HepG2 (cell line): ENCODE results near the gene INF2. TPM values are rescaled to one million over a fixed set of nuclear protein-coding genes. Genes with fewer than 3 reads are reported as not detected.

Source experiments
- CENPBD1 ChIP-seq: sonication (generic); formaldehyde crosslinking; IDR thresholded peaks from 2 replicates; pipeline ENCODE4 v1.8.0; 2022; ENCODE audit warnings: missing genetic modification reagents, low read depth, mild to moderate bottlenecking, borderline replicate concordance
- GFI1 ChIP-seq: sonication (generic); formaldehyde crosslinking; IDR thresholded peaks from 2 replicates; pipeline ENCODE4 v1.5.0; 2020; ENCODE audit warnings: missing genetic modification reagents, mild to moderate bottlenecking, borderline replicate concordance
- MAZ ChIP-seq, 2 experiments: sonication (generic) in 1 of 2; formaldehyde crosslinking in 1 of 2; IDR thresholded peaks; 2 replicates each; pipeline versions ENCODE4 v1.5.0 to v1.6.1; 2012 to 2020; ENCODE audit warnings: low read depth in 2 of 2, mild to moderate bottlenecking in 2 of 2, borderline replicate concordance in 1 of 2, improper control_type of control experiment in 1 of 2, low read length in 1 of 2, missing genetic modification reagents in 1 of 2, moderate library complexity in 1 of 2
- NCOA2 ChIP-seq: sonication (generic); formaldehyde crosslinking; IDR thresholded peaks from 2 replicates; pipeline ENCODE4 v1.8.0; 2022; ENCODE audit warnings: inconsistent platforms
- PHF5A ChIP-seq: IDR thresholded peaks from one replicate; pipeline ENCODE4 v1.6.1; 2018; ENCODE audit warnings: low read depth, missing genetic modification reagents; ENCODE audit not compliant: unreplicated experiment
- POGZ ChIP-seq: sonication (generic); formaldehyde crosslinking; IDR thresholded peaks from 2 replicates; pipeline ENCODE4 v1.4.0; 2020; ENCODE audit warnings: mild to moderate bottlenecking, missing genetic modification reagents
- ZBTB7A ChIP-seq: sonication (generic); formaldehyde crosslinking; IDR thresholded peaks from 2 replicates; pipeline ENCODE4 v1.8.0; 2022; ENCODE audit warnings: mild to moderate bottlenecking, missing genetic modification reagents
- ZFAT ChIP-seq: sonication (generic); formaldehyde crosslinking; conservative IDR thresholded peaks from 2 replicates; pipeline ENCODE4 v1.8.1; 2023; ENCODE audit warnings: missing genetic modification reagents, inconsistent platforms
- ZFP82 ChIP-seq: sonication (generic); formaldehyde crosslinking; IDR thresholded peaks from 2 replicates; pipeline ENCODE4 v1.5.1; 2020; ENCODE audit warnings: mild to moderate bottlenecking, missing genetic modification reagents, borderline replicate concordance
- ZHX1 ChIP-seq: sonication (generic); formaldehyde crosslinking; IDR thresholded peaks from 2 replicates; pipeline ENCODE4 v1.8.1; 2022; ENCODE audit warnings: low read depth, mild to moderate bottlenecking, missing genetic modification reagents
- ZNF431 ChIP-seq: sonication (generic); formaldehyde crosslinking; IDR thresholded peaks from 2 replicates; pipeline ENCODE4 v1.9.0; 2022; ENCODE audit warnings: missing genetic modification reagents, low read depth, mild to moderate bottlenecking, borderline replicate concordance
- ZNF598 ChIP-seq: sonication (generic); formaldehyde crosslinking; IDR thresholded peaks from 2 replicates; pipeline ENCODE4 v1.5.1; 2020; ENCODE audit warnings: mild to moderate bottlenecking, missing genetic modification reagents, borderline replicate concordance
- ZSCAN20 ChIP-seq: sonication (generic); formaldehyde crosslinking; IDR thresholded peaks from 2 replicates; pipeline ENCODE4 v1.4.0; 2020; ENCODE audit warnings: missing genetic modification reagents, mild to moderate bottlenecking, borderline replicate concordance
- polyA plus RNA-seq, 8 experiments: library from polyadenylated mRNA; depleted of rRNA in 3 of 8; stranded (reverse) in 7 of 8; unstranded in 1 of 8; fragments of >200 nt; fragmentation: Illumina TruSeq in 4 of 8; extraction: Trizol in 4 of 8; gene quantifications; 2 replicates each; pipeline versions ENCODE4 v1.2.1 to v1.2.3, GENCODE V29; 2011 to 2016; ENCODE audit warnings: low read depth in 4 of 8, missing spikeins in 1 of 8, mixed read lengths in 1 of 8; ENCODE audit not compliant: insufficient read depth in 1 of 8
- total RNA-seq, 5 experiments: library from RNA; depleted of rRNA; stranded (reverse); fragments of >200 nt; fragmentation: Illumina TruSeq; extraction: Trizol; gene quantifications; 2 replicates each; pipeline ENCODE4 v1.2.3, GENCODE V29; 2016; ENCODE audit warnings: low read depth in 1 of 5
- TF ChIP-seq, protein P1 (sequence below): sonication (generic); formaldehyde crosslinking; conservative IDR thresholded peaks from 2 replicates; pipeline ENCODE4 v1.8.0; 2022; ENCODE audit warnings: low read depth, missing genetic modification reagents
- TF ChIP-seq, protein P2 (sequence below): sonication (generic); formaldehyde crosslinking; IDR thresholded peaks from 2 replicates; pipeline ENCODE4 v1.4.0; 2020; ENCODE audit warnings: missing genetic modification reagents
- TF ChIP-seq, protein P3 (sequence below): sonication (generic); formaldehyde crosslinking; IDR thresholded peaks from 2 replicates; pipeline ENCODE4 v1.4.0; 2020; ENCODE audit warnings: missing genetic modification reagents

Gene INF2
- total and polyA plus RNA-seq, 2 of the 13 experiments (the other 11 are each of a cell fraction or from before 2014, with no cell fraction given) = 16.4 to 26.4 TPM

DNA sequence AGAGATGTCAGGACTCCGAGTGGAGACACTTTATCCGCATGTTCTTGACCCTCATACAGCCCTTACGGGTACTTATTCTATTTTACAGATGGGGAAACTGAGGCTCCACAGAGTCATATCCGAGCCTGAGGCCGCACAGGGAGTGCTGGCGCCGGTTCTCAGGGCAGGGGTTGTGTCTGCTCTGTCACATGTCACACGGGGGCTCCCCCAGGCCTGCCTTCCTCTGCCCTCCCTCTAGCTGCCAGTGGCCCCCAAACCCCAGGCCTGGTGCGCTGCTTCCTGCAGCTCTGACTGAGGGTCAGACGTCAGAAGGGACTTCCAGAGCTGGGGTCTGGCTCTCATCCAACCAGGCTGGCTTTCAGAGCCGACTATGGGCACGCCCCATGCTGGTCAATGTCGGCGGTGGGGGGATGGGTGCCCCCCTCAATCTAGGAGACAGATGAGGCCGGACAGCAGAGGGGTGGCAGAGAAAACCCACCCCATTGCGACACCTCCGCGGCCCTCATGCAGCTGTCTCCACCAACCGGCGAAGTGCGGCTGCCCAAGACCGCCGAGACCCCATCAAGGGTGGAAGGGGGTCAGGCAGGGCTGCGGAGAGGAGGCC lies 811 bp upstream of the INF2 start (continued):
- no peak for TF ChIP-seq ZHX1 (CRISPR knock-in tag)
- TF ChIP-seq CENPBD1 = no peak
- TF ChIP-seq ZFAT (CRISPR knock-in tag) = no peak
- no peak for TF ChIP-seq MAZ (IDR thresholded peaks at IDR 0.05; ENCODE audit: borderline replicate concordance, low read depth, low read length)
- peak; percentile 9; the same call in 1 of the 2 replicates for TF ChIP-seq MAZ (CRISPR knock-in tag; IDR thresholded peaks at IDR 0.05; ENCODE audit: low read depth)
- no peak for TF ChIP-seq POGZ (CRISPR knock-in tag)
- no peak for TF ChIP-seq ZNF431 (CRISPR knock-in tag)
- TF ChIP-seq ZFP82 (CRISPR knock-in tag) = no peak
- TF ChIP-seq ZNF598 (CRISPR knock-in tag) = no peak
- TF ChIP-seq, protein P1, sequence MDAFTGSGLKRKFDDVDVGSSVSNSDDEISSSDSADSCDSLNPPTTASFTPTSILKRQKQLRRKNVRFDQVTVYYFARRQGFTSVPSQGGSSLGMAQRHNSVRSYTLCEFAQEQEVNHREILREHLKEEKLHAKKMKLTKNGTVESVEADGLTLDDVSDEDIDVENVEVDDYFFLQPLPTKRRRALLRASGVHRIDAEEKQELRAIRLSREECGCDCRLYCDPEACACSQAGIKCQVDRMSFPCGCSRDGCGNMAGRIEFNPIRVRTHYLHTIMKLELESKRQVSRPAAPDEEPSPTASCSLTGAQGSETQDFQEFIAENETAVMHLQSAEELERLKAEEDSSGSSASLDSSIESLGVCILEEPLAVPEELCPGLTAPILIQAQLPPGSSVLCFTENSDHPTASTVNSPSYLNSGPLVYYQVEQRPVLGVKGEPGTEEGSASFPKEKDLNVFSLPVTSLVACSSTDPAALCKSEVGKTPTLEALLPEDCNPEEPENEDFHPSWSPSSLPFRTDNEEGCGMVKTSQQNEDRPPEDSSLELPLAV (CRISPR knock-in tag) = no peak
- TF ChIP-seq ZSCAN20 = no peak
- no peak for TF ChIP-seq ZBTB7A (CRISPR knock-in tag)
- no peak for TF ChIP-seq NCOA2 (CRISPR knock-in tag)
- TF ChIP-seq, protein P2, sequence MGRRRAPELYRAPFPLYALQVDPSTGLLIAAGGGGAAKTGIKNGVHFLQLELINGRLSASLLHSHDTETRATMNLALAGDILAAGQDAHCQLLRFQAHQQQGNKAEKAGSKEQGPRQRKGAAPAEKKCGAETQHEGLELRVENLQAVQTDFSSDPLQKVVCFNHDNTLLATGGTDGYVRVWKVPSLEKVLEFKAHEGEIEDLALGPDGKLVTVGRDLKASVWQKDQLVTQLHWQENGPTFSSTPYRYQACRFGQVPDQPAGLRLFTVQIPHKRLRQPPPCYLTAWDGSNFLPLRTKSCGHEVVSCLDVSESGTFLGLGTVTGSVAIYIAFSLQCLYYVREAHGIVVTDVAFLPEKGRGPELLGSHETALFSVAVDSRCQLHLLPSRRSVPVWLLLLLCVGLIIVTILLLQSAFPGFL (CRISPR knock-in tag) = no peak
- no peak for TF ChIP-seq PHF5A (CRISPR knock-in tag)
- TF ChIP-seq GFI1 (CRISPR knock-in tag) = no peak
- TF ChIP-seq, protein P3, sequence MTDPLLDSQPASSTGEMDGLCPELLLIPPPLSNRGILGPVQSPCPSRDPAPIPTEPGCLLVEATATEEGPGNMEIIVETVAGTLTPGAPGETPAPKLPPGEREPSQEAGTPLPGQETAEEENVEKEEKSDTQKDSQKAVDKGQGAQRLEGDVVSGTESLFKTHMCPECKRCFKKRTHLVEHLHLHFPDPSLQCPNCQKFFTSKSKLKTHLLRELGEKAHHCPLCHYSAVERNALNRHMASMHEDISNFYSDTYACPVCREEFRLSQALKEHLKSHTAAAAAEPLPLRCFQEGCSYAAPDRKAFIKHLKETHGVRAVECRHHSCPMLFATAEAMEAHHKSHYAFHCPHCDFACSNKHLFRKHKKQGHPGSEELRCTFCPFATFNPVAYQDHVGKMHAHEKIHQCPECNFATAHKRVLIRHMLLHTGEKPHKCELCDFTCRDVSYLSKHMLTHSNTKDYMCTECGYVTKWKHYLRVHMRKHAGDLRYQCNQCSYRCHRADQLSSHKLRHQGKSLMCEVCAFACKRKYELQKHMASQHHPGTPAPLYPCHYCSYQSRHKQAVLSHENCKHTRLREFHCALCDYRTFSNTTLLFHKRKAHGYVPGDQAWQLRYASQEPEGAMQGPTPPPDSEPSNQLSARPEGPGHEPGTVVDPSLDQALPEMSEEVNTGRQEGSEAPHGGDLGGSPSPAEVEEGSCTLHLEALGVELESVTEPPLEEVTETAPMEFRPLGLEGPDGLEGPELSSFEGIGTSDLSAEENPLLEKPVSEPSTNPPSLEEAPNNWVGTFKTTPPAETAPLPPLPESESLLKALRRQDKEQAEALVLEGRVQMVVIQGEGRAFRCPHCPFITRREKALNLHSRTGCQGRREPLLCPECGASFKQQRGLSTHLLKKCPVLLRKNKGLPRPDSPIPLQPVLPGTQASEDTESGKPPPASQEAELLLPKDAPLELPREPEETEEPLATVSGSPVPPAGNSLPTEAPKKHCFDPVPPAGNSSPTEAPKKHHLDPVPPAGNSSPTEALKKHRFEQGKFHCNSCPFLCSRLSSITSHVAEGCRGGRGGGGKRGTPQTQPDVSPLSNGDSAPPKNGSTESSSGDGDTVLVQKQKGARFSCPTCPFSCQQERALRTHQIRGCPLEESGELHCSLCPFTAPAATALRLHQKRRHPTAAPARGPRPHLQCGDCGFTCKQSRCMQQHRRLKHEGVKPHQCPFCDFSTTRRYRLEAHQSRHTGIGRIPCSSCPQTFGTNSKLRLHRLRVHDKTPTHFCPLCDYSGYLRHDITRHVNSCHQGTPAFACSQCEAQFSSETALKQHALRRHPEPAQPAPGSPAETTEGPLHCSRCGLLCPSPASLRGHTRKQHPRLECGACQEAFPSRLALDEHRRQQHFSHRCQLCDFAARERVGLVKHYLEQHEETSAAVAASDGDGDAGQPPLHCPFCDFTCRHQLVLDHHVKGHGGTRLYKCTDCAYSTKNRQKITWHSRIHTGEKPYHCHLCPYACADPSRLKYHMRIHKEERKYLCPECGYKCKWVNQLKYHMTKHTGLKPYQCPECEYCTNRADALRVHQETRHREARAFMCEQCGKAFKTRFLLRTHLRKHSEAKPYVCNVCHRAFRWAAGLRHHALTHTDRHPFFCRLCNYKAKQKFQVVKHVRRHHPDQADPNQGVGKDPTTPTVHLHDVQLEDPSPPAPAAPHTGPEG (CRISPR knock-in tag) = no peak
